Measurements from ENCODE around the gene PLCH2.
"Not testable (repeated sequence)": the region's sequence is repeated elsewhere in the genome, so short reads cannot be mapped to it uniquely, and the experiment has no call there.

PLCH2 gene

GRCh38 chr1:2452932-2453315 lies 23.2 kb upstream of the PLCH2 start:
- Histone ChIP-seq H3K4me3 (ENCODE audit: low read length) (no peak overlapping the region), H3K4me2 (ENCODE audit: low read length) (no peak overlapping the region), H3K4ac (ENCODE audit: low read depth, low read length) (no peak overlapping the region), H3K9ac (ENCODE audit: low read length) (no peak overlapping the region), H3K4me1 (ENCODE audit: control insufficient read depth, low read depth, low read length) (no peaks in the 10 kb centered on the region), H3K18ac (ENCODE audit: low read length) (no peak overlapping the region), H3K27me3 (ENCODE audit: insufficient read depth, low read length, poor library complexity) (no peaks in the 10 kb centered on the region), H4K5ac (ENCODE audit: low read length) (no peak overlapping the region), H2BK120ac (ENCODE audit: low read depth, low read length) (no peak overlapping the region), H3K36me3 (ENCODE audit: control insufficient read depth, insufficient read depth, low read length) (no peaks in the 10 kb centered on the region), H4K8ac (ENCODE audit: low read depth, low read length) (no peak overlapping the region), H3K56ac (ENCODE audit: low read length) (no peak overlapping the region), H3K27ac (ENCODE audit: low read depth, low read length) (no peak overlapping the region), H2BK5ac (ENCODE audit: low read length) (no peak overlapping the region), H3K23ac (ENCODE audit: low read length) (no peak overlapping the region), H2AK5ac (ENCODE audit: low read length) (no peak overlapping the region), H3K79me1 (ENCODE audit: low read length) (no peaks in the 10 kb centered on the region), H2BK15ac (replicated peaks; ENCODE audit: low read depth) (no peak overlapping the region), H3K79me2 (ENCODE audit: control insufficient read depth, insufficient read depth, low read length) (no peaks in the 10 kb centered on the region)
- whole genome bisulfite sequencing (ENCODE audit: extremely low coverage, insufficient coverage, low lambda C conversion rate), result no CpG with 5 or more reads among the region's 19 CpGs
- DNase-seq, result no peak

- Histone ChIP-seq H3K9ac (ENCODE audit: low read length) (no peak overlapping the region), H2AK5ac (ENCODE audit: low read length) (no peak overlapping the region), H3K4me2 (ENCODE audit: low read length) (no peak overlapping the region), H3K27ac (ENCODE audit: low read depth, low read length) (no peak overlapping the region), H2BK120ac (ENCODE audit: low read depth, low read length) (no peak overlapping the region), H3K36me3 (ENCODE audit: control insufficient read depth, insufficient read depth, low read length) (no peaks in the 10 kb centered on the region), H4K8ac (ENCODE audit: low read depth, low read length) (no peak overlapping the region), H3K56ac (ENCODE audit: low read length) (no peak overlapping the region), H3K23ac (ENCODE audit: low read length) (no peak overlapping the region), H3K18ac (ENCODE audit: low read length) (no peak overlapping the region), H3K4ac (ENCODE audit: low read depth, low read length) (no peak overlapping the region), H3K4me3 (ENCODE audit: low read length) (no peak overlapping the region), H2BK15ac (replicated peaks; ENCODE audit: low read depth) (no peak overlapping the region), H3K4me1 (ENCODE audit: control insufficient read depth, low read depth, low read length) (no peaks in the 10 kb centered on the region), H4K5ac (ENCODE audit: low read length) (no peak overlapping the region), H3K27me3 (ENCODE audit: insufficient read depth, low read length, poor library complexity) (no peaks in the 10 kb centered on the region), H2BK5ac (ENCODE audit: low read length) (no peak overlapping the region), H3K79me1 (ENCODE audit: low read length) (no peaks in the 10 kb centered on the region), H3K79me2 (ENCODE audit: control insufficient read depth, insufficient read depth, low read length) (no peaks in the 10 kb centered on the region)
- DNase-seq, result no peak
- WGBS (ENCODE audit: extremely low coverage, insufficient coverage, low lambda C conversion rate), result no CpG with 5 or more reads among the region's 10 CpGs
These were observed 21.9 kb upstream of the PLCH2 start for GRCh38 chr1:2454227-2454626.

- H3K27me3 ChIP-seq (ENCODE audit: insufficient read depth, low read length, poor library complexity), result no peaks in the 10 kb centered on the region
These were observed 20.3 kb upstream of the PLCH2 start for GRCh38 chr1:2455757-2456156.

GRCh38 chr1:2457444-2457843 lies 18.6 kb upstream of the PLCH2 start:
- H4K8ac ChIP-seq (ENCODE audit: low read depth, low read length), result no peak overlapping the region

More at GRCh38 chr1:2455757-2456156, 20.3 kb upstream of the PLCH2 start:
- Histone ChIP-seq H4K5ac (ENCODE audit: low read length) (no peak overlapping the region), H3K18ac (ENCODE audit: low read length) (no peak overlapping the region), H3K4ac (ENCODE audit: low read depth, low read length) (no peak overlapping the region), H3K4me1 (ENCODE audit: control insufficient read depth, low read depth, low read length) (no peaks in the 10 kb centered on the region), H3K4me2 (ENCODE audit: low read length) (no peak overlapping the region), H3K79me1 (ENCODE audit: low read length) (no peaks in the 10 kb centered on the region), H3K36me3 (ENCODE audit: control insufficient read depth, insufficient read depth, low read length) (no peaks in the 10 kb centered on the region), H3K79me2 (ENCODE audit: control insufficient read depth, insufficient read depth, low read length) (no peaks in the 10 kb centered on the region), H3K56ac (ENCODE audit: low read length) (no peak overlapping the region), H3K23ac (ENCODE audit: low read length) (no peak overlapping the region), H2AK5ac (ENCODE audit: low read length) (no peak overlapping the region), H2BK15ac (replicated peaks; ENCODE audit: low read depth) (no peak overlapping the region), H3K4me3 (ENCODE audit: low read length) (no peak overlapping the region), H3K27ac (ENCODE audit: low read depth, low read length) (no peak overlapping the region), H4K8ac (ENCODE audit: low read depth, low read length) (no peak overlapping the region), H2BK120ac (ENCODE audit: low read depth, low read length) (no peak overlapping the region), H3K9ac (ENCODE audit: low read length) (no peak overlapping the region), H2BK5ac (ENCODE audit: low read length) (no peak overlapping the region)
- WGBS (ENCODE audit: extremely low coverage, insufficient coverage, low lambda C conversion rate), result no CpG with 5 or more reads among the region's 21 CpGs
- DNase-seq, result no peak

GRCh38 chr1:2458687-2459086 lies 17.4 kb upstream of the PLCH2 start:
- no peak overlapping the region for H3K27ac ChIP-seq (ENCODE audit: low read depth, low read length)
- H3K4me3 ChIP-seq (ENCODE audit: low read length), result no peak overlapping the region
- H3K9ac ChIP-seq (ENCODE audit: low read length), result no peak overlapping the region
- no peak overlapping the region for H2BK120ac ChIP-seq (ENCODE audit: low read depth, low read length)
- no peak overlapping the region for H3K23ac ChIP-seq (ENCODE audit: low read length)
- no peaks in the 10 kb centered on the region for H3K27me3 ChIP-seq (ENCODE audit: insufficient read depth, low read length, poor library complexity)
- no peak overlapping the region for H3K56ac ChIP-seq (ENCODE audit: low read length)
- H2BK15ac ChIP-seq (replicated peaks; ENCODE audit: low read depth), result no peak overlapping the region
- H3K4me1 ChIP-seq (ENCODE audit: control insufficient read depth, low read depth, low read length), result no peaks in the 10 kb centered on the region
- no peak overlapping the region for H2AK5ac ChIP-seq (ENCODE audit: low read length)
- WGBS (ENCODE audit: extremely low coverage, insufficient coverage, low lambda C conversion rate), result no CpG with 5 or more reads among the region's 18 CpGs
- DNase-seq, result no peak
- no peak overlapping the region for H2BK5ac ChIP-seq (ENCODE audit: low read length)
- H3K18ac ChIP-seq (ENCODE audit: low read length), result no peak overlapping the region
- no peaks in the 10 kb centered on the region for H3K36me3 ChIP-seq (ENCODE audit: control insufficient read depth, insufficient read depth, low read length)
- no peak overlapping the region for H4K8ac ChIP-seq (ENCODE audit: low read depth, low read length)
- no peak overlapping the region for H4K5ac ChIP-seq (ENCODE audit: low read length)
- H3K79me2 ChIP-seq (ENCODE audit: control insufficient read depth, insufficient read depth, low read length), result no peaks in the 10 kb centered on the region
- no peak overlapping the region for H3K4ac ChIP-seq (ENCODE audit: low read depth, low read length)
- H3K4me2 ChIP-seq (ENCODE audit: low read length), result no peak overlapping the region
- H3K79me1 ChIP-seq (ENCODE audit: low read length), result no peaks in the 10 kb centered on the region

More at GRCh38 chr1:2457444-2457843, 18.6 kb upstream of the PLCH2 start:
- H3K56ac ChIP-seq (ENCODE audit: low read length), result no peak overlapping the region
- H3K18ac ChIP-seq (ENCODE audit: low read length), result no peak overlapping the region
- H3K4me3 ChIP-seq (ENCODE audit: low read length), result no peak overlapping the region
- no peak overlapping the region for H2BK15ac ChIP-seq (replicated peaks; ENCODE audit: low read depth)
- no peaks in the 10 kb centered on the region for H3K4me1 ChIP-seq (ENCODE audit: control insufficient read depth, low read depth, low read length)
- no peak overlapping the region for H3K27ac ChIP-seq (ENCODE audit: low read depth, low read length)
- no peaks in the 10 kb centered on the region for H3K36me3 ChIP-seq (ENCODE audit: control insufficient read depth, insufficient read depth, low read length)
- H3K4ac ChIP-seq (ENCODE audit: low read depth, low read length), result no peak overlapping the region
- H4K5ac ChIP-seq (ENCODE audit: low read length), result no peak overlapping the region
- H2BK5ac ChIP-seq (ENCODE audit: low read length), result no peak overlapping the region
- DNase-seq, result no peak
- no peak overlapping the region for H3K23ac ChIP-seq (ENCODE audit: low read length)
- no peak overlapping the region for H2BK120ac ChIP-seq (ENCODE audit: low read depth, low read length)
- no peaks in the 10 kb centered on the region for H3K27me3 ChIP-seq (ENCODE audit: insufficient read depth, low read length, poor library complexity)
- no peak overlapping the region for H2AK5ac ChIP-seq (ENCODE audit: low read length)
- H3K79me1 ChIP-seq (ENCODE audit: low read length), result no peaks in the 10 kb centered on the region
- H3K79me2 ChIP-seq (ENCODE audit: control insufficient read depth, insufficient read depth, low read length), result no peaks in the 10 kb centered on the region
- H3K9ac ChIP-seq (ENCODE audit: low read length), result no peak overlapping the region
- H3K4me2 ChIP-seq (ENCODE audit: low read length), result no peak overlapping the region
- no CpG with 5 or more reads among the region's 17 CpGs for WGBS (ENCODE audit: extremely low coverage, insufficient coverage, low lambda C conversion rate)

- no CpG with 5 or more reads among the region's 16 CpGs for WGBS (ENCODE audit: extremely low coverage, insufficient coverage, low lambda C conversion rate)
- not testable (repeated sequence) for H3K79me1 ChIP-seq (ENCODE audit: low read length); H3K4ac ChIP-seq (ENCODE audit: low read depth, low read length); H4K5ac ChIP-seq (ENCODE audit: low read length); H3K23ac ChIP-seq (ENCODE audit: low read length); H4K8ac ChIP-seq (ENCODE audit: low read depth, low read length); H3K27me3 ChIP-seq (ENCODE audit: insufficient read depth, low read length, poor library complexity); H3K4me3 ChIP-seq (ENCODE audit: low read length); H2BK5ac ChIP-seq (ENCODE audit: low read length); H3K18ac ChIP-seq (ENCODE audit: low read length); H3K4me1 ChIP-seq (ENCODE audit: control insufficient read depth, low read depth, low read length); H3K4me2 ChIP-seq (ENCODE audit: low read length); H3K36me3 ChIP-seq (ENCODE audit: control insufficient read depth, insufficient read depth, low read length); H2AK5ac ChIP-seq (ENCODE audit: low read length); H2BK15ac ChIP-seq (replicated peaks; ENCODE audit: low read depth); H3K27ac ChIP-seq (ENCODE audit: low read depth, low read length); H3K56ac ChIP-seq (ENCODE audit: low read length); H3K79me2 ChIP-seq (ENCODE audit: control insufficient read depth, insufficient read depth, low read length); H3K9ac ChIP-seq (ENCODE audit: low read length); H2BK120ac ChIP-seq (ENCODE audit: low read depth, low read length); DNase-seq
These were observed 16.9 kb upstream of the PLCH2 start for GRCh38 chr1:2459102-2459753.
